IMR-90 (cell line): ENCODE data around the gene PAPPA.

Source experiments
- BHLHE40 ChIP-seq: fragments of 150-350 bp; IDR thresholded peaks from 2 replicates; pipeline ENCODE4 v1.6.1; 2016; ENCODE audit warnings: mild to moderate bottlenecking, low read depth, low read length
- CHD1 ChIP-seq: IDR thresholded peaks from 2 replicates; pipeline ENCODE4 v1.6.1; 2012; ENCODE audit warnings: low read depth, low read length, improper control_type of control experiment
- CTCF ChIP-seq: conservative IDR thresholded peaks from 2 replicates; pipeline ENCODE4 v1.5.1; 2012; ENCODE audit warnings: mild to moderate bottlenecking, low read depth, low read length, improper control_type of control experiment
- POLR2A ChIP-seq: IDR thresholded peaks from 2 replicates; pipeline ENCODE4 v1.6.1; 2012; ENCODE audit warnings: mild to moderate bottlenecking, low read depth, low read length
- SMC3 ChIP-seq: fragments of 150-350 bp; IDR thresholded peaks from 2 replicates; pipeline ENCODE4 v1.6.1; 2016; ENCODE audit warnings: low read depth, mild to moderate bottlenecking, antibody characterized with exemption, low read length, moderate library complexity
- TF ChIP-seq, protein P1 (sequence below): fragments of 150-350 bp; IDR thresholded peaks from 2 replicates; pipeline ENCODE4 v1.6.1; 2016; ENCODE audit warnings: low read depth, mild to moderate bottlenecking, low read length, moderate library complexity, borderline replicate concordance

DNA sequence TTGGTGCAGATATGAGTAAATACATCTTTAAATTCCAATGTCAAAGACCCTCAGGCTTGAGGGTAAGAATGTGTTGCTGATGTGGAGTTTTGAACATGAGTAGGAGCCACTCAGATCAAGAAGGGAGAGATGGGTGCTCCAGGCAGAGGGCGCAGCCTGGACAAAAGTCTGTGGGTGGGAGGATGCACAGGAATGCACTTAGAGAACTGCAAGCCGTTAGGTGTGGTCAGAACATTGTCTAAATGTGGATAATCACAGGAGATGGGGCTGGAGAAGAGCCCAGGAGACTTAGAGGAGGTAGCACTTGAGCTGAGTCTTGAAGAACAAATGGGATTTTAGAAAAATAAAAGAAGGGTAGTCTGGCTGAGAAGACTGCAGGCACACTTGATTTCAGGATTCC lies 255.5 kb downstream of the PAPPA start:
- no peak for TF ChIP-seq POLR2A
- TF ChIP-seq CTCF, result no peak
- no peak for TF ChIP-seq BHLHE40
- TF ChIP-seq CHD1, result no peak
- TF ChIP-seq SMC3, result no peak
- TF ChIP-seq, protein P1, sequence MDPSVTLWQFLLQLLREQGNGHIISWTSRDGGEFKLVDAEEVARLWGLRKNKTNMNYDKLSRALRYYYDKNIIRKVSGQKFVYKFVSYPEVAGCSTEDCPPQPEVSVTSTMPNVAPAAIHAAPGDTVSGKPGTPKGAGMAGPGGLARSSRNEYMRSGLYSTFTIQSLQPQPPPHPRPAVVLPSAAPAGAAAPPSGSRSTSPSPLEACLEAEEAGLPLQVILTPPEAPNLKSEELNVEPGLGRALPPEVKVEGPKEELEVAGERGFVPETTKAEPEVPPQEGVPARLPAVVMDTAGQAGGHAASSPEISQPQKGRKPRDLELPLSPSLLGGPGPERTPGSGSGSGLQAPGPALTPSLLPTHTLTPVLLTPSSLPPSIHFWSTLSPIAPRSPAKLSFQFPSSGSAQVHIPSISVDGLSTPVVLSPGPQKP, result no peak
